HG03064 (cell line): ENCODE results near the gene LILRB1.
"Not testable (repeated sequence)": the region's sequence is repeated elsewhere in the genome, so short reads cannot be mapped to it uniquely, and the experiment has no call there.

ENCODE experiments used
- ATAC-seq: cut with Tn5 transposase; IDR thresholded peaks from one replicate; pipeline ENCODE4 v1.9.1; 2021; ENCODE audit warnings: low read depth; ENCODE audit not compliant: unreplicated experiment

Gene LILRB1

DNA sequence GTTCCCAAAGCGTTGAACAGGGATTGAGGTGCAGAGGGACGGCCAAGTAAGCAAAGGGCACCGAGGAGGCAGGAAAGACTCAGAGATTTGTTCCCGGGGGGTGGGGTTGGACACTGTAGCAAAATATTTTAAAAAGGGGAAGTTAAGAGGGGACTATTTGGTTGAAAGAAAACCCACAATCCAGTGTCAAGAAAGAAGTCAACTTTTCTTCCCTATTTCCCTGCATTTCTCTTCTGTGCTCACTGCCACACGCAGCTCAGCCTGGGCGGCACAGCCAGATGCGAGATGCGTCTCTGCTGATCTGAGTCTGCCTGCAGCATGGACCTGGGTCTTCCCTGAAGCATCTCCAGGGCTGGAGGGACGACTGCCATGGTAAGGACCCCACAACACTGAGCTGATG, at the start of gene LILRB1:
LILRB1 (plus strand) TSS at position 223 of the 400 bp plus-strand sequence. CDS start 590 bp downstream, outside the sequence.
- ATAC-seq = not testable (repeated sequence)

DNA sequence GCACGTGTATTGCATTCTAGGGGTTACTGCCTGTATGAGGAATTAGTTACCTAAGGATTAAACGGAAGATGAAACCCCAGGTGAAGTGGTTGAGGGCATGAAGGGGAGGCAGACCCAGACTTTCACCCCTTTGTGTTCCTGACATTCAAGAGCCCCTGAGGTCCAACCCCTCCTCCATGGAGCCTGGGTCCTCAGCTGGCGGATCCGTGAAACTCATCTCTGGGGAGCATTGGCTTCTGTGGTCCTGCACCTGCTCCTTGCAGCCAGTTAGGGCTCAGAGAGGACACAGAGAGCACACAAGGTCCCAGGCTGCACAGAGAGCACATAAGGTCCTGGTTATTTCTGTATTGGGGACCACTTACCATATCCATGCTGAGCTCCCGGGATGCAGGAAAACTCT, 43.9 kb upstream of the LILRB1 start:
- no peak for ATAC-seq

DNA sequence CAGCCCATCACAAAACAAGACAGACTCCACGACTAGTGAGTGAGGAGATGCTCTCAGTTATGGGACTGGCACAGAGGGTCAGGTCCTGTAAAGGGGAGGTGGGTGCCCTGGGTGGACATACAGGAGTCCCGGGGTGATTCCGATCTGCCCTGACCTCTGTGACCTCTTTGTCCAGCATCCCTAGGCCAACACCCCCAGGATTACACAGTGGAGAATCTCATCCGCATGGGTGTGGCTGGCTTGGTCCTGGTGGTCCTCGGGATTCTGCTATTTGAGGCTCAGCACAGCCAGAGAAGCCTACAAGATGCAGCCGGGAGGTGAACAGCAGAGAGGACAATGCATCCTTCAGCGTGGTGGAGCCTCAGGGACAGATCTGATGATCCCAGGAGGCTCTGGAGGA, 43.3 kb upstream of the LILRB1 start:
- no peak for ATAC-seq

DNA sequence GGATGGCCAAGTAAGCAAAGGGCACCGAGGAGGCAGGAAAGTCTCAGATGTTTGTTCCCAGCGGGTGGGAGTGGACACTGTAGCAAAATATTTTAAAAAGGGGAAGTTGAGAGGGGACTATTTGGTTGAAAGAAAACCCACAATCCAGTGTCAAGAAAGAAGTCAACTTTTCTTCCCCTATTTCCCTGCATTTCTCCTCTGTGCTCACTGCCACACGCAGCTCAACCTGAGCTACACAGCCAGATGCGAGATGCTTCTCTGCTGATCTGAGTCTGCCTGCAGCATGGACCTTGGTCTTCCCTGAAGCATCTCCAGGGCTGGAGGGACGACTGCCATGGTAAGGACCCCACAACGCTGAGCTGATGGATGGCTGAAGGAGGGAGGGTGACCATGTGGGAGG, 36.8 kb upstream of the LILRB1 start, which contains the start of gene LILRA1:
LILRA1 (plus strand) TSS at position 188 of the 400 bp plus-strand sequence. CDS start 613 bp downstream, outside the sequence.
- not testable (repeated sequence) for ATAC-seq

DNA sequence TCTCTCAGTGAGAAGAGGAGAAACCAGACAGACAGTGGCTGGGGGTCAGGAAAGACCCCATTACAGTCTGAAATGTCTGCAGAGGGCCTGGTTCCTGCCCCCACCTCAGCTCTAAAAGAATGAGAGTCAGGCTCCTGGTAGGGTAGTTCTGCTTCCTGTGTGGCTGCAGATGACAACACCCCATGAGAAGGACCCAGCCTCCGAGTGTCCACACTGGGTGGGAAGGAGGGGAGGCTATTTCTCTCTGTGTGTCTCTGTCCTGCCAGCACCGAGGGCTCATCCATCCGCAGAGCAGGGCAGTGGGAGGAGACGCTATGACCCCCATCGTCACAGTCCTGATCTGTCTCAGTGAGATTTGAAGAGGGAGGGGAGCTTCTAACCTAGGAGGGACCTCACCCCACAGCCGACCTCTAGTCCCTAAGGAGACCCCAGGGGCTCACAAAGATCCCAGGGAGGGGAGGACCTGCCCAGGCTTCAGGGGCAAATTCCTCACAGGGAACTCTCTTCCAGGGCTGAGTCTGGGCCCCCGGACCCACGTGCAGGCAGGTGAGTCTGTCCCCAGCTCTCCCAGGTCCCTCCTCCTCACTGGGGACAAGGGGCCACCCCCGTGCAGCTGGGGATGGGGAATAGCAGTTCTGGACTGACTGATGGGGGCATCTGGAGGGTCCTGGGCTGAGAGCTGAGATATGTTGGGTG, 36.2 kb upstream of the LILRB1 start:
- not testable (repeated sequence) for ATAC-seq

DNA sequence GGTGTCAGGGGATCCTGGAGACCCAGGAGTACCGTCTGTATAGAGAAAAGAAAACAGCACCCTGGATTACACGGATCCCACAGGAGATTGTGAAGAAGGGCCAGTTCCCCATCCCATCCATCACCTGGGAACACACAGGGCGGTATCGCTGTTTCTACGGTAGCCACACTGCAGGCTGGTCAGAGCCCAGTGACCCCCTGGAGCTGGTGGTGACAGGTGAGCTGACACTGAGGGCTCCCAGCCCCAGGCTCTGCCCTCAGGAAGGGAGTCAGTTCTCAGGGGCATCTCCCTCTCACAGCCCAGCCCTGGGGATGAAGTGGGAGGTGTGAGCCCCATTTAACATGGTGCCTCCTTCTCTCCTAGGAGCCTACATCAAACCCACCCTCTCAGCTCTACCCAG, 35.5 kb upstream of the LILRB1 start:
- no peak for ATAC-seq

DNA sequence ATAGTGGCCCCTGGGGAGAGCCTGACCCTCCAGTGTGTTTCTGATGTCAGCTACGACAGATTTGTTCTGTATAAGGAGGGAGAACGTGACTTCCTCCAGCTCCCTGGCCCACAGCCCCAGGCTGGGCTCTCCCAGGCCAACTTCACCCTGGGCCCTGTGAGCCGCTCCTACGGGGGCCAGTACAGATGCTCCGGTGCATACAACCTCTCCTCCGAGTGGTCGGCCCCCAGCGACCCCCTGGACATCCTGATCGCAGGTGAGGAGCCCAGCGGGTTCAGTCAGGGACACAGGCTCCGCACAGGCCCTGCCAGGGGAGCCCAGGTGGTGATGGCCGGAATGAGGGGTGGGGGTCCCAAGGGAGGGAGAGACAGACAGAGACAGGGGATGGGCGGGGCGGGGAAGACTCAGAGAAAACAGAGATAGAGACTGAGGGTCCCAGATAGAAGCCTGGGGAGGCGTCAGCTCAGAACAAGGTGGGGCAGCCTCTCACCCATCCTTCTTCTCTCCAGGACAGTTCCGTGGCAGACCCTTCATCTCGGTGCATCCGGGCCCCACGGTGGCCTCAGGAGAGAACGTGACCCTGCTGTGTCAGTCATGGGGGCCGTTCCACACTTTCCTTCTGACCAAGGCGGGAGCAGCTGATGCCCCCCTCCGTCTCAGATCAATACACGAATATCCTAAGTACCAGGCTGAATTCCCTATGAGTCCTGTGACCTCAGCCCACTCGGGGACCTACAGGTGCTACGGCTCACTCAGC, 34.4 kb upstream of the LILRB1 start:
- ATAC-seq = not testable (repeated sequence)

DNA sequence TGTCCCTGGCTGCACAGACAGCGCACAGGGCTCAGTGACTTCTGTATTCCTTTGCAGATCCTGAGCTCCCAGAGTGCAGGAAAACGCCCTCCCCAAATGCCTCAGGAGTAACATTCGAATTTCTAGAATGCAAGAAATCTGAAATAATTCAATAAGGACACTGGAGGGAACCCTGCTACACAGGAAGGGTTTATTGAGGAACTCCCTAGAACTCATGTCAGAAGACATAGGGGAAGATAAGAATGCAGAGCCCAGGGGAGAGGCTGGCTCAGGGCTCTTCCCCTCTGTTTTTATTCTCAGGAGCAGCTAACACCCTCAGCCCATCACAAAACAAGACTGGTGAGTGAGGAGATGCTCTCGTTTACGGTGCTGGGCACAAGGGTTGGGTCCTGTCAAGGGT, 30.1 kb upstream of the LILRB1 start:
- ATAC-seq = no peak

DNA sequence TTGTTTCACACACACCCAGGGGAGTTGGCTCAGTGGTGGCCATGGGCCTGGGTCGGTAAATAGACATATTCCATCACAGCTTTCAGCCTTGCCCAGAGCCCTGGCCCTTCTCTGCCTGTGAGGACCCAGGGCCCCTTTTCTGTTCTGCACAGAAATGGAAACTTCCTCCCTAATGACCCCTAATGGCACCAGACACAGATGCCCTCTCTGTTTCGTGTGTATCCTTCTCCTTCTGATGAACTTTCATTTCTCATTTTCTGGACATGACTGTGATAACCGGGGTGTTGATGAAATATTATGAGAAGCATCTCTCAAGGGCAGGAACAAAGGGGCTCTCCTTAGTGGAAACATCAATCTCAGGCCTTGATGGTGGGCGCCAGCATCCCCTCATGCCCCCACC, 24.1 kb upstream of the LILRB1 start:
- ATAC-seq = no peak

DNA sequence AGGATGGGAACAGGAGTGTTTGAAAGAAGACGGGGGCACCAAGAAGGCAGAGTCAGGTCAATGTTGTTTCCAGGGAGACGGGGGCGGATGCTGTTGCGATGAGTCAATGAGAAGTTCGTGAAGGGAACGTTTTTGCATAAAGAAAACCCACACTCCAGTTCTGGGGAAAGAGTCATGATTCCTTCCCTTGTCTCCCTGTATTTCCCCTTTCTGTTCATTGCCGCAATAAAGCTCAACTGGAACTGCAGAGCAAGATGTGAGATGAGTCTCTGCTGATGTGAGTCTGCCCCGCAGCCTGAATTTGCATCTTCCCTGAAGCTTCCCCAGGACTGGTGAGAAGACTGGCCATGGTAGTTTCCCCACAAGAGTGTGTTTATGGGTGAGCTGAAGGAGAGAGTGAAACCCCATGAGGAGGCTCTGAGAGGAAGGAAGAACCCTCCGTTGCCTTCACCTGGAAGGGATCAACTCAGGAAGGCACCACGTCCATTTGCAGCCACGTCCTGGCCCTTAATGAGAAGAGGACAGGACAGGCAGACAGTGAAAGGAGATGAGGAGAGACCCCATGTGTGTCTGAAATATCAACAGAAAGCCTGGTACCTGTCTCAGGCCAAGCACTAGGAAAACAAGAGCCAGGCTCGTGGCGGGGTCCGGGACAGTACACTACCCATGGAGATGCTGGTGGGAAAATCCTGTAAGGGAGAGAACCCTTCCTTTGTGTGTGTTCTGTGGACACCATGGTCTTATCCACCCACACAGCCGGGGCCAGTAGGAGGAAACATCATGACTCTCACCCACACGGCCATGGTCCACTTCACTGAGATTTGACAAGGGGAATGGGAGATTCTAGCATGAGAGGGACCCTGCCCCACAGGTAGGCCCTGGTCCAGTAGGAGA, 23.1 kb upstream of the LILRB1 start:
- ATAC-seq = no peak

DNA sequence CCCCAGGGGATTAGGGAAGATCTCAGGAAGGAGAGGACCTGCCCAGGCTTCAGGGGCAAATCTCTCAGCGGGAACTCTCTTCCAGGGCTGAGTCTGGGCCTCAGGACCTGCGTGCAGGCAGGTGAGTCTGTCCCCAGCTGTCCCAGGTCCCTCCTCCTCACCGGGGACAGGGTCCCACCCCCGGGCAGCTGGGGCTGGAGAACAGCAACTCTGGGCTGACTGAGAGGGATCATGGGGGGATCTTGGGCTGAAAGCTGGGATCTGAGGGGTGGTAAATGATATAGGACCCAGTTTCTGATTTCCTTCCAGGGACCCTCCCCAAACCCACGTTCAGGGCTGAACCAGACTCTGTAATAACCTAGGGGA, 22.5 kb upstream of the LILRB1 start:
- no peak for ATAC-seq

DNA sequence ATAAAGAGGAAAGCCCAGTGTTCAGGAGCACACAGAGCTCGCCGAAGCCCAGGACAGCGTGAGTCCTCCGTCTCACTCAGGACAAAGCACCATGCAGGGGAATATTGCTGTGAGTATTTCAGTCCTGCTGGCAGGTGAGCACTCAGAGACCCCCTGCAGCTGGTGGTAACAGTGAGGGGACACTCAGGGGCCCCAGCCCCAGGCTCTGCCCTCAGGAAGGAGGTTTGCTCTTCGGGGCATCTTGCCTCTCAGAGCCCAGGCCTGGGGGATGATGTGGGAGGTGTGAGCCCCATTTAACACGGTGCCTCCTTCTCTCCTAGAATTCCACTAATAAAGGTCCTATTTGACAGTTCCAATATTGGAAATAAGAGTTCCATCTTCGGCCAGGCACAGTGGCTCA, 22.1 kb upstream of the LILRB1 start:
- ATAC-seq = no peak

DNA sequence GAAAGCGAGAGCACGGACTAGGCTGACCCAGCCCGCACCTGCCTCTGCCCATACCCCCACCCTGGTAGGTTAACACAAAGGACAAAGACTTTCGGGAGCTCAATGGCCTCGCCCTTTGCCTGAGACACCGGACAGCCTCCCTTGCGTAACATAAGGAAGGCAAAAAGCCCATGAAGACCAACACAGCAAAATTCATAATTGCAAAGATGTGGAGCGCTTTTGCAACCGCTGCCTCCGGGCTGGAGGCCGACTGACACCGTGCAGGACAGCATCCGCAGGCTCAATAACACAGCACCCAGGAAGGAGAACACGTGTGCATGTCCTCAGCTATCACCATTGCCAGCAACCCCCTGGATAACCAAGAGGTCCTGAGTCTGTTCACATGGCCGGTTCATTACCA, 21.5 kb upstream of the LILRB1 start:
- no peak for ATAC-seq

DNA sequence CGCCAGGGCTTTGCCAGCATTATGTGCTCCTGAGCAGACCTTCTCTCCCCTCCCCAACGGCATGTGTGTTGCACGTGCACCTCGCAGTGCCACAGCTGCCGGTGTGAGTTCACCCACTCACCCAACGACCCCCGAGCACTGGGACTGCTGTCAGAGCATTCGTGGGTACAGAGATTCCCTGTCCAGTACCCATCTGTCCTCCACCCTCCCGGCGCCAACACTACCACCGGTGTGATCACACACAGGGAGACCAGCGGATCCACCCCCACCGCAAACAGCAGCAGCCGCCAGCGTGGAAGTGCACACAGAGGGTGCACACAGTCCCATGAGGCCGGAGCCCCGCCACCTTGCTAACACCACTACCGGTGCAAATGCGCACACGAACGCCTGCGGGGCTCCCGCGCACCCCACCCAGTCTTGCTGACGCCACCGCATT, 20.9 kb upstream of the LILRB1 start:
- ATAC-seq = no peak

DNA sequence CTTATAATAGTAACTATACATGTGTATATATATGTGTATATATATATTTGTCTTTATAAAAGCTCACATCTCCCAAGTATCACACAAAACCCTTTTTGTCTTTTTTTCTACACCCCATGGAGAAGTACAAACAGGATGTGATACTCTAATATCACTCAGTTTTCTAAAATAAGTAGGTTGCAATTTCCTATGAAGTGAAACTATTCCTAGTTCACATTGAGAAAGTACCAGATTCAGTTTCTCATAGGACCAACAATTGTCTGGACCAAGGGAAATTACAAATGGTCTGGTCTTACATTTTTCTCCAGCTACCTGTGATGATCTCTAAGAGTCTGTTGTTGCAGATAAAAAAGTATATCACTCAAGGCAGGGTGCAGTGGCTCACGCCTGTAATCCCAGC, 17.9 kb upstream of the LILRB1 start:
- no peak for ATAC-seq

DNA sequence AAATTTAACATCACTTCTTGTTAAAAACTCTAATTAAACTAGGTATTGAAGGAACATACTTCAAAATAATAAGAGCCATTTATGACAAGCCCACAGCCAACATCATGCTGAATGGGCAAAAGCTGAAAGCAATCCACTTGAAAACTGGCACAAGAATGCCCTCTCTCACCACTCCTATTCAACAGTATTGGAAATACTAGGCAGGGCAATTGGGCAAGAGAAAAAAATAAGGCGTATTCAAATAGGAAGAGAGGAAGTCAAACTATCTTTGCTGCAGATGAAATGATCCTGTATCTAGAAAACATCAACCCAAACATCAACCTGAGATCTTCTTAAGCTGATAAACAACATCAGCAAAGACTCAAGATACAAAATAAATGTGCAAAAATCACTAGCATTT, 15.6 kb upstream of the LILRB1 start:
- ATAC-seq = no peak

DNA sequence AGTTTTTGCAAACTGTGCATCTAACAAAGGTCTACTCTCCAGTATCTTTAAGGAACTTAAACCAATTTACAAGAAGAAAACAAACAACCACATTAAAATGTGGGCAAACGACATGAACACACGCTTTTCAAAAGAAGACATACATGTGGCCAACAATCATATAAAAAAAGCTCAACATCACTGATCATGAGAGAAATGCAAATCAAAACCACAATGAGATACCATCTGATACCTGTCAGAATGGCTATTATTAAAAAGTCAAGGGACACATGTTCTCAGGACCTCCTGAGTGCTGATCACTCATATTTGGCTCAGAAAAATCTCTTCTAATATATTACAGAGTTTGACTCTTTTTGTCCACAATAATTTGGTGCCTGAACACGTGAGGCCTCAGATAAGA, 14.2 kb upstream of the LILRB1 start:
- no peak for ATAC-seq

DNA sequence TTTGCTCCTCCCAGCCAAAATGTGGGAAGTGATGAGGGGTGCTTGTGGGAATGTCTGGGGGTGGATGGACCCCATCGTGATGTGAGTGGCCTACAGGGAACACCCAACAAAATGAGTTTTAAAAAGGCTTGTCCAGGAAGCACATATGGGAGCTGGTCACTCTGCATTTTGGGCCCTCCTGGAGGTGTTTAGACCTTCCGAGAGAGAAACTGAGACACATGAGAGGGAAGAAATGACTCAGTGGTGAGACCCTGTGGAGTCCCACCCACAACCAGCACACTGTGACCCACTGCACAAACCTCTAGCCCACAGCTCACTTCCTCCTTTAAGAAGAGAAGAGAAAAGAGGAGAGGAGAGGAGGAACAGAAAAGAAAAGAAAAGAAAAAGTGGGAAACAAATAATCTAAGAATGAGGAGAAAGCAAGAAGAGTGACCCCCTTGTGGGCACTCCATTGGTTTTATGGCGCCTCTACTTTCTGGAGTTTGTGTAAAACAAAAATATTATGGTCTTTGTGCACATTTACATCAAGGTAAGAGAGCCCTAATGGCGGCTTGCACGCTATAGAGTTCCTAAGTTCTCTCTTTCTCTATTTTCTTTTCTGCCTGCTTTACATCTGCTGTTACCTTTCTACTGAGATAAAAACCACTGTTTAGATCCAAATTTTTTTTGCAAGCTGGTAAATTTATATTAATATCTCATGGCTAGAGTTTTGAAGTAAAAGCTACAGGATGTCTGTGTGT, 13.3 kb upstream of the LILRB1 start:
- ATAC-seq = peak; percentile 62

DNA sequence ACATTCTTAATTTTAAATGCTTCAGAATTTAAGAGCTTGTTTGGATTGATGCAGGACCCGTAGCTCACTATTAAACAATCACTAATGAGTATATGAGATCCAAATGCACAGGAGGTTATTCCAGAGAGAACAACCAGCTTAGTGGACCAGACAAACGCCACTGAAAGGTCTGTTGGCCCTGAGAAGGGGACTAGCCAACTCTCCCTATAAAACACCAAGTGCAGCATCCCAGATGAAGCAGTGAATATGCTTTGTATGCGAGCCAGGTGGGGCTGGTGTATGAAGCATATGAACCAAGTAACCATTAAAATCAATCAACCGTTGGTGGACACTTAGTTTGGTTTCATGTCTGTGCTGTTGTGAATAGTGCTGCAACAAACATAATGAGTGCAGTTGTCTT, 9.8 kb upstream of the LILRB1 start:
- ATAC-seq = no peak

DNA sequence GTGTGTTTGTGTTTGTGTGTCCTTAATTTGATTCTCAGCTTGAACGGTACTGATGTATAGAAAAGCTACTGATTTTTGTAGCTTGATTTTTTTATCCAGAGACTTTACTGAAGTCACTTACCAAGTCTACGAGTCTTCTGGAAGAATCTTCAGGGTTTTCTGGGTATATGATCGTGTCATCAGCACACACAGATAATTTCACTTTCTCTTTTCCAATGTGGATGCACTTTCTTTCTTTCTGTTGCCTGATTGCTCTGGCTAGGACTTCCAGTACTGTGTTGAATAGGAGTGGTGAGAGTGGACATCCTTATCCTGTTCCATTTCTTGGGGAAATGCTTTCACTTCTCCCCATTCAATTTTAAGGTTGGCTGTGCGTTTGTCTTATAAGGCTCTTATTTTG, 7.9 kb upstream of the LILRB1 start:
- ATAC-seq = no peak
